GM12878 (cell line): ENCODE measurements around the gene DLG1. TPM values are rescaled to one million over a fixed set of nuclear protein-coding genes. Genes with fewer than 3 reads are reported as not detected.

Experiments
- CBX5 ChIP-seq: sonication (generic); IDR thresholded peaks from 2 replicates; pipeline ENCODE4 v1.6.1; 2016; ENCODE audit warnings: low read depth, moderate library complexity, mild to moderate bottlenecking, inconsistent platforms
- CHD1 ChIP-seq: IDR thresholded peaks from 2 replicates; pipeline ENCODE4 v1.6.1; 2012; ENCODE audit warnings: low read depth, low read length, improper control_type of control experiment
- HCFC1 ChIP-seq: fragments of 150-350 bp; IDR thresholded peaks from 2 replicates; pipeline ENCODE4 v1.6.1; 2014; ENCODE audit warnings: low read length
- IKZF1 ChIP-seq: fragments of 450-650 bp; conservative IDR thresholded peaks from 2 replicates; pipeline ENCODE4 v1.6.1; 2017; ENCODE audit warnings: antibody characterized with exemption, mild to moderate bottlenecking
- IKZF2 ChIP-seq, 2 experiments: fragments of 450-650 bp; IDR thresholded peaks; 2 replicates each; pipeline ENCODE4 v1.6.1; 2017; ENCODE audit warnings: mild to moderate bottlenecking in 2 of 2, moderate library complexity in 2 of 2
- IRF5 ChIP-seq: fragments of 450-650 bp; IDR thresholded peaks from 2 replicates; pipeline ENCODE4 v1.6.1; 2017; ENCODE audit warnings: borderline replicate concordance
- JUND ChIP-seq: IDR thresholded peaks from 2 replicates; pipeline ENCODE4 v1.6.1; 2012; ENCODE audit warnings: low read depth, mild to moderate bottlenecking, low read length, improper control_type of control experiment, moderate library complexity
- POU2F2 ChIP-seq: IDR thresholded peaks from 3 replicates; pipeline ENCODE4 v1.6.1; 2011; ENCODE audit warnings: low read depth, mild to moderate bottlenecking, low read length, borderline replicate concordance
- RUNX3 ChIP-seq: IDR thresholded peaks from 2 replicates; pipeline ENCODE4 v1.6.1; 2012; ENCODE audit warnings: low read length, inconsistent platforms
- TCF12 ChIP-seq: IDR thresholded peaks from 2 replicates; pipeline ENCODE4 v1.6.1; 2011; ENCODE audit warnings: low read depth, mild to moderate bottlenecking, low read length
- TCF7 ChIP-seq: IDR thresholded peaks from 2 replicates; pipeline ENCODE4 v1.6.1; 2014; ENCODE audit warnings: antibody characterized with exemption, borderline replicate concordance
- ZBTB4 ChIP-seq: fragments of 450-650 bp; formaldehyde crosslinking; IDR thresholded peaks from 2 replicates; pipeline ENCODE4 v1.4.0; 2022; ENCODE audit warnings: mild to moderate bottlenecking, moderate library complexity
- ZNF384 ChIP-seq: IDR thresholded peaks from 2 replicates; pipeline ENCODE4 v1.6.1; 2012; ENCODE audit warnings: low read depth, mild to moderate bottlenecking, low read length, improper control_type of control experiment, borderline replicate concordance
- polyA plus RNA-seq, 11 experiments: library from polyadenylated mRNA; depleted of rRNA in 4 of 11; unstranded in 6 of 11; stranded (reverse) in 5 of 11; fragments of >200 nt; fragmentation: Nextera tagmentation in 4 of 11; fragmentation: Illumina TruSeq in 1 of 11; extraction: Ambion mirVana in 4 of 11; extraction: Trizol in 1 of 11; gene quantifications; 1 replicate in 1 of 11; 2 replicates in 10 of 11; pipeline versions ENCODE4 v1.2.1 to v1.2.3, GENCODE V29; 2011 to 2016; ENCODE audit warnings: inconsistent platforms in 2 of 11, missing spikeins in 2 of 11, low read depth in 1 of 11
- total RNA-seq, 4 experiments: library from RNA; depleted of rRNA in 3 of 4; stranded (reverse); fragments of >200 nt in 3 of 4; fragmentation: Illumina TruSeq in 1 of 4; extraction: Trizol in 1 of 4; gene quantifications; 2 replicates each; pipeline versions ENCODE4 v1.2.1 to v1.2.3, GENCODE V29; 2013 to 2021
- TF ChIP-seq, protein P1 (sequence below): IDR thresholded peaks from 2 replicates; pipeline ENCODE4 v1.6.1; 2011; ENCODE audit warnings: borderline replicate concordance, low read depth, mild to moderate bottlenecking, moderate library complexity, low read length; ENCODE audit not compliant: insufficient read depth, poor library complexity, severe bottlenecking
- TF ChIP-seq, protein P2 (sequence below): IDR thresholded peaks from 2 replicates; pipeline ENCODE4 v1.6.1; 2012; ENCODE audit warnings: low read depth, low read length, improper control_type of control experiment
- TF ChIP-seq, protein P3 (sequence below): IDR thresholded peaks from 2 replicates; pipeline ENCODE4 v1.6.1; 2012; ENCODE audit warnings: mild to moderate bottlenecking, low read depth, low read length

Gene DLG1
- total and polyA plus RNA-seq, 10 of the 15 experiments (the other 5 are each of a cell fraction or from before 2014, with no cell fraction given) = 9.2 to 63.1 (median 40.1) TPM

GRCh38 chr3:197002701-197003454, 295.5 kb downstream of the DLG1 start (continued):
- TF ChIP-seq, protein P1, sequence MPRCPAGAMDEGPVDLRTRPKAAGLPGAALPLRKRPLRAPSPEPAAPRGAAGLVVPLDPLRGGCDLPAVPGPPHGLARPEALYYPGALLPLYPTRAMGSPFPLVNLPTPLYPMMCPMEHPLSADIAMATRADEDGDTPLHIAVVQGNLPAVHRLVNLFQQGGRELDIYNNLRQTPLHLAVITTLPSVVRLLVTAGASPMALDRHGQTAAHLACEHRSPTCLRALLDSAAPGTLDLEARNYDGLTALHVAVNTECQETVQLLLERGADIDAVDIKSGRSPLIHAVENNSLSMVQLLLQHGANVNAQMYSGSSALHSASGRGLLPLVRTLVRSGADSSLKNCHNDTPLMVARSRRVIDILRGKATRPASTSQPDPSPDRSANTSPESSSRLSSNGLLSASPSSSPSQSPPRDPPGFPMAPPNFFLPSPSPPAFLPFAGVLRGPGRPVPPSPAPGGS = no peak
- TF ChIP-seq CHD1 (no peak), IKZF1 (peak; percentile 98), RUNX3 (no peak), HCFC1 (no peak), ZNF384 (no peak), CBX5 (no peak), TCF7 (no peak), IKZF2 (IDR thresholded peaks at IDR 0.05) (no peak), POU2F2 (no peak), IRF5 (no peak), JUND (no peak), TCF12 (peak; percentile 84), ZBTB4 (CRISPR knock-in tag) (no peak)
- TF ChIP-seq, protein P2, sequence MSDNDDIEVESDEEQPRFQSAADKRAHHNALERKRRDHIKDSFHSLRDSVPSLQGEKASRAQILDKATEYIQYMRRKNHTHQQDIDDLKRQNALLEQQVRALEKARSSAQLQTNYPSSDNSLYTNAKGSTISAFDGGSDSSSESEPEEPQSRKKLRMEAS = no peak; the same call in 1 of the 2 replicates
- TF ChIP-seq, protein P3, sequence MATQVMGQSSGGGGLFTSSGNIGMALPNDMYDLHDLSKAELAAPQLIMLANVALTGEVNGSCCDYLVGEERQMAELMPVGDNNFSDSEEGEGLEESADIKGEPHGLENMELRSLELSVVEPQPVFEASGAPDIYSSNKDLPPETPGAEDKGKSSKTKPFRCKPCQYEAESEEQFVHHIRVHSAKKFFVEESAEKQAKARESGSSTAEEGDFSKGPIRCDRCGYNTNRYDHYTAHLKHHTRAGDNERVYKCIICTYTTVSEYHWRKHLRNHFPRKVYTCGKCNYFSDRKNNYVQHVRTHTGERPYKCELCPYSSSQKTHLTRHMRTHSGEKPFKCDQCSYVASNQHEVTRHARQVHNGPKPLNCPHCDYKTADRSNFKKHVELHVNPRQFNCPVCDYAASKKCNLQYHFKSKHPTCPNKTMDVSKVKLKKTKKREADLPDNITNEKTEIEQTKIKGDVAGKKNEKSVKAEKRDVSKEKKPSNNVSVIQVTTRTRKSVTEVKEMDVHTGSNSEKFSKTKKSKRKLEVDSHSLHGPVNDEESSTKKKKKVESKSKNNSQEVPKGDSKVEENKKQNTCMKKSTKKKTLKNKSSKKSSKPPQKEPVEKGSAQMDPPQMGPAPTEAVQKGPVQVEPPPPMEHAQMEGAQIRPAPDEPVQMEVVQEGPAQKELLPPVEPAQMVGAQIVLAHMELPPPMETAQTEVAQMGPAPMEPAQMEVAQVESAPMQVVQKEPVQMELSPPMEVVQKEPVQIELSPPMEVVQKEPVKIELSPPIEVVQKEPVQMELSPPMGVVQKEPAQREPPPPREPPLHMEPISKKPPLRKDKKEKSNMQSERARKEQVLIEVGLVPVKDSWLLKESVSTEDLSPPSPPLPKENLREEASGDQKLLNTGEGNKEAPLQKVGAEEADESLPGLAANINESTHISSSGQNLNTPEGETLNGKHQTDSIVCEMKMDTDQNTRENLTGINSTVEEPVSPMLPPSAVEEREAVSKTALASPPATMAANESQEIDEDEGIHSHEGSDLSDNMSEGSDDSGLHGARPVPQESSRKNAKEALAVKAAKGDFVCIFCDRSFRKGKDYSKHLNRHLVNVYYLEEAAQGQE = no peak
